SIG-M5 treated with dmso at 0.1 percent for 504 hours (cell line): ENCODE measurements around the gene PUS1.
"Not testable (repeated sequence)": the region's sequence is repeated elsewhere in the genome, so short reads cannot be mapped to it uniquely, and the experiment has no call there.

Experiments
- DNase-seq: peaks from one replicate; lab custom pipeline; 2025; ENCODE audit not compliant: unreplicated experiment; lab: John Stamatoyannopoulos, UW

The PUS1 gene

GRCh38 chr12:131959641-131960589 is 30.8 kb downstream of the PUS1 start:
- DNase-seq = no peak

- not testable (repeated sequence) for DNase-seq
These were observed 31.7 kb downstream of the PUS1 start for GRCh38 chr12:131960590-131961325.

GRCh38 chr12:131961328-131961727 is 32.3 kb downstream of the PUS1 start:
- not testable (repeated sequence) for DNase-seq

- no peak for DNase-seq
These were observed 33.0 kb downstream of the PUS1 start for GRCh38 chr12:131962069-131962468.

GRCh38 chr12:131963381-131963780 is 34.3 kb downstream of the PUS1 start:
- no peak for DNase-seq

GRCh38 chr12:131965073-131965472 is 36.0 kb downstream of the PUS1 start:
- no peak for DNase-seq

GRCh38 chr12:131971226-131971625 is 42.1 kb downstream of the PUS1 start:
- DNase-seq = no peak

GRCh38 chr12:131975228-131975627 is 46.2 kb downstream of the PUS1 start:
- DNase-seq = no peak

GRCh38 chr12:131979606-131980005 is 50.5 kb downstream of the PUS1 start:
- no peak for DNase-seq

- no peak for DNase-seq
These were observed 51.2 kb downstream of the PUS1 start for GRCh38 chr12:131980263-131980662.

- DNase-seq = no peak
These were observed 52.3 kb downstream of the PUS1 start for GRCh38 chr12:131981388-131981787.

- DNase-seq = no peak
These were observed 53.0 kb downstream of the PUS1 start for GRCh38 chr12:131982041-131982440.

- no peak for DNase-seq
These were observed 54.0 kb downstream of the PUS1 start for GRCh38 chr12:131983026-131983425.

- no peak for DNase-seq
These were observed 54.5 kb downstream of the PUS1 start for GRCh38 chr12:131983554-131983953.

GRCh38 chr12:131984334-131984733 is 55.3 kb downstream of the PUS1 start:
- peak; percentile 31 for DNase-seq

- peak; percentile 93 for DNase-seq
These were observed 56.4 kb downstream of the PUS1 start for GRCh38 chr12:131985510-131985875.

GRCh38 chr12:131986361-131986760 is 57.3 kb downstream of the PUS1 start:
- DNase-seq = no peak

- no peak for DNase-seq
These were observed 57.8 kb downstream of the PUS1 start for GRCh38 chr12:131986910-131987309.

- no peak for DNase-seq
These were observed 58.5 kb downstream of the PUS1 start for GRCh38 chr12:131987552-131987951.

- no peak for DNase-seq
These were observed 59.1 kb downstream of the PUS1 start for GRCh38 chr12:131988054-131988796.

- DNase-seq = no peak
These were observed 59.9 kb downstream of the PUS1 start for GRCh38 chr12:131989021-131989420.
